ENCODE data around the gene GP9. TPM values are rescaled to one million over a fixed set of nuclear protein-coding genes. Genes with fewer than 3 reads are reported as not detected.

Gene GP9
- total RNA-seq, 1 experiment from 2014 or later = not detected

GRCh38 chr3:129082026-129082425 lies 21.4 kb downstream of the GP9 start:
- ChIA-PET POLR2A (ENCODE audit: unreplicated experiment) (no interaction called here), CTCF (no interaction called here)
- H3K4me1 ChIP-seq (replicated peaks; ENCODE audit: insufficient read depth) = no peaks in the 10 kb centered on the region
- no peaks in the 10 kb centered on the region for H3K9me3 ChIP-seq (ENCODE audit: insufficient read depth, low read depth)
- H2AFZ ChIP-seq = no peak overlapping the region
- H3K36me3 ChIP-seq (ENCODE audit: low read depth) = no peaks in the 10 kb centered on the region
- intact Hi-C loops (cut with micrococcal nuclease; ENCODE audit: unreplicated experiment) = no loop called here
- H3K27me3 ChIP-seq (ENCODE audit: insufficient read depth, low read depth) = no peaks in the 10 kb centered on the region
- no peak overlapping the region for H3K4me3 ChIP-seq
- no peak for DNase-seq
- no peak overlapping the region for H3K27ac ChIP-seq
- H4K20me1 ChIP-seq (ENCODE audit: insufficient read depth) = no peaks in the 10 kb centered on the region
- H3K9me2 ChIP-seq (ENCODE audit: insufficient read depth) = no peaks in the 10 kb centered on the region
- H3K79me2 ChIP-seq (ENCODE audit: low read depth) = no peaks in the 10 kb centered on the region
- TF ChIP-seq CTCF (conservative IDR thresholded peaks at IDR 0.05) (no peak), EZH2 (IDR thresholded peaks at IDR 0.05; ENCODE audit: low read depth) (no peak)
- no peak overlapping the region for H3K4me2 ChIP-seq
- BruUV-seq (replicated peaks) = no TSS peak
- no peaks in the 10 kb centered on the region for H3F3A ChIP-seq (ENCODE audit: insufficient read depth, low read depth)

GRCh38 chr3:129084501-129084900 lies 23.9 kb downstream of the GP9 start:
- CTCF ChIA-PET = interaction anchor here (0.6 to 1.0 kb wide), 2 partner anchors 33 to 114 kb away, joined by 3 to 4 read pairs; no protein-coding TSS in a partner anchor
- no peaks in the 10 kb centered on the region for H3K79me2 ChIP-seq (ENCODE audit: low read depth)
- H4K20me1 ChIP-seq (ENCODE audit: insufficient read depth) = peaks cover 4% of the 10 kb centered on the region; the same call in 1 of the 2 replicates
- POLR2A ChIA-PET (ENCODE audit: unreplicated experiment) = interaction anchor here (0.6 kb wide), 1 partner anchor 427 kb away, joined by 4 read pairs; no protein-coding TSS in a partner anchor
- H3K4me2 ChIP-seq = no peak overlapping the region
- H3K4me3 ChIP-seq = no peak overlapping the region
- no peaks in the 10 kb centered on the region for H3K9me2 ChIP-seq (ENCODE audit: insufficient read depth)
- H3K36me3 ChIP-seq (ENCODE audit: low read depth) = no peaks in the 10 kb centered on the region
- intact Hi-C loops (cut with micrococcal nuclease; ENCODE audit: unreplicated experiment) = no loop called here
- no TSS peak for BruUV-seq (replicated peaks)
- H3K27ac ChIP-seq = no peak overlapping the region
- no peaks in the 10 kb centered on the region for H3K4me1 ChIP-seq (replicated peaks; ENCODE audit: insufficient read depth)
- no peaks in the 10 kb centered on the region for H3K27me3 ChIP-seq (ENCODE audit: insufficient read depth, low read depth)
- DNase-seq = no peak
- H3K9me3 ChIP-seq (ENCODE audit: insufficient read depth, low read depth) = no peaks in the 10 kb centered on the region
- H3F3A ChIP-seq (ENCODE audit: insufficient read depth, low read depth) = no peaks in the 10 kb centered on the region
- no peak overlapping the region for H2AFZ ChIP-seq
- TF ChIP-seq CTCF (conservative IDR thresholded peaks at IDR 0.05) (no peak), EZH2 (IDR thresholded peaks at IDR 0.05; ENCODE audit: low read depth) (no peak)

- H3K4me3 ChIP-seq = no peak overlapping the region
- H3K36me3 ChIP-seq (ENCODE audit: low read depth) = no peaks in the 10 kb centered on the region
- H3K4me1 ChIP-seq (replicated peaks; ENCODE audit: insufficient read depth) = no peaks in the 10 kb centered on the region
- intact Hi-C loops (cut with micrococcal nuclease; ENCODE audit: unreplicated experiment) = no loop called here
- no peaks in the 10 kb centered on the region for H3K27me3 ChIP-seq (ENCODE audit: insufficient read depth, low read depth)
- no peaks in the 10 kb centered on the region for H3F3A ChIP-seq (ENCODE audit: insufficient read depth, low read depth)
- no peak overlapping the region for H3K27ac ChIP-seq
- no TSS peak for BruUV-seq (replicated peaks)
- TF ChIP-seq EZH2 (IDR thresholded peaks at IDR 0.05; ENCODE audit: low read depth) = no peak
- TF ChIP-seq CTCF (conservative IDR thresholded peaks at IDR 0.05) = no peak
- peaks cover 4% of the 10 kb centered on the region; the same call in 1 of the 2 replicates for H4K20me1 ChIP-seq (ENCODE audit: insufficient read depth)
- no peaks in the 10 kb centered on the region for H3K9me2 ChIP-seq (ENCODE audit: insufficient read depth)
- H3K79me2 ChIP-seq (ENCODE audit: low read depth) = no peaks in the 10 kb centered on the region
- no peak overlapping the region for H3K4me2 ChIP-seq
- no peak overlapping the region for H2AFZ ChIP-seq
- DNase-seq = no peak
- POLR2A ChIA-PET (ENCODE audit: unreplicated experiment) = interaction anchor here (0.6 kb wide), 1 partner anchor 428 kb away, joined by 4 read pairs; no protein-coding TSS in a partner anchor
- H3K9me3 ChIP-seq (ENCODE audit: insufficient read depth, low read depth) = no peaks in the 10 kb centered on the region
- CTCF ChIA-PET = interaction anchor here (0.6 to 1.0 kb wide), 2 partner anchors 58 to 115 kb away, joined by 4 to 6 read pairs; no protein-coding TSS in a partner anchor
Measured at GRCh38 chr3:129085165-129085715, 24.7 kb downstream of the GP9 start.
